PC-3 (cell line): ENCODE data around the gene TRIM44. TPM values are rescaled to one million over a fixed set of nuclear protein-coding genes. Genes with fewer than 3 reads are reported as not detected.

Experiments used
- ATAC-seq: fragments of 200-7000 bp; cut with Tn5 transposase; 2 replicates; pipeline ENCODE4 v1.9.1; 2020; ENCODE audit warnings: mild to moderate bottlenecking, moderate library complexity
- BruUV-seq: library from RNA; stranded (reverse); fragments of 400-500 nt; replicated peaks from 2 replicates; lab custom pipeline; 2021; lab: Mats Ljungman, UMichigan
- CTCF ChIA-PET: fragments of 300-600 bp; sonication (Branson Sonifier 250); formaldehyde crosslinking; loops from one replicate; lab custom pipeline; 2022; ENCODE audit warnings: antibody characterized with exemption; lab: Charles Lee
- POLR2A ChIA-PET: fragments of 300-600 bp; sonication (Branson Sonifier 250); formaldehyde crosslinking; loops from one replicate; lab custom pipeline; 2022; ENCODE audit warnings: antibody characterized with exemption; ENCODE audit not compliant: unreplicated experiment; lab: Charles Lee
- DNase-seq: peaks from one replicate; pipeline ENCODE4 v3.0.0-alpha.2; 2015
- H2AFZ ChIP-seq: fragments of 300-600 bp; sonication (generic); 2 replicates; pipeline ENCODE4 v1.6.0; 2016; ENCODE audit warnings: antibody characterized with exemption, low read length
- H3F3A ChIP-seq: fragments of 300-600 bp; sonication (generic); one replicate; pipeline ENCODE4 v1.6.0; 2017; ENCODE audit warnings: antibody characterized with exemption, low read length, control low read depth, mild to moderate bottlenecking; ENCODE audit not compliant: unreplicated experiment
- H3K27ac ChIP-seq: fragments of 300-600 bp; sonication (generic); 2 replicates; pipeline ENCODE4 v1.5.1; 2016; ENCODE audit warnings: mild to moderate bottlenecking, low read length
- H3K27me3 ChIP-seq: fragments of 300-600 bp; sonication (generic); 2 replicates; pipeline ENCODE4 v1.6.1; 2016; ENCODE audit warnings: low read length, mixed read lengths
- H3K36me3 ChIP-seq: fragments of 300-600 bp; sonication (generic); 2 replicates; pipeline ENCODE4 v1.6.1; 2016; ENCODE audit warnings: low read depth, mixed run types, low read length, mixed read lengths
- H3K4me1 ChIP-seq: fragments of 300-600 bp; sonication (generic); 2 replicates; pipeline ENCODE4 v1.5.1; 2016; ENCODE audit warnings: low read length; ENCODE audit not compliant: insufficient read depth
- H3K4me2 ChIP-seq: fragments of 300-600 bp; sonication (generic); 2 replicates; pipeline ENCODE4 v1.6.0; 2016; ENCODE audit warnings: low read length
- H3K4me3 ChIP-seq: fragments of 300-600 bp; sonication (generic); 2 replicates; pipeline ENCODE4 v1.5.1; 2016; ENCODE audit warnings: mild to moderate bottlenecking, low read length, mixed read lengths
- H3K79me2 ChIP-seq: fragments of 300-600 bp; sonication (generic); 2 replicates; pipeline ENCODE4 v1.6.1; 2017; ENCODE audit warnings: low read length, mixed read lengths
- H3K9ac ChIP-seq: fragments of 300-600 bp; sonication (generic); 2 replicates; pipeline ENCODE4 v1.6.0; 2016; ENCODE audit warnings: mild to moderate bottlenecking, low read length
- H3K9me2 ChIP-seq: fragments of 300-600 bp; sonication (generic); replicated peaks from 2 replicates; pipeline ENCODE4 v1.6.1; 2016; ENCODE audit warnings: mixed run types, low read length, mixed read lengths
- H3K9me3 ChIP-seq: fragments of 300-600 bp; sonication (generic); 2 replicates; pipeline ENCODE4 v1.6.1; 2016; ENCODE audit warnings: low read length, mixed read lengths
- H4K20me1 ChIP-seq: fragments of 300-600 bp; sonication (generic); 2 replicates; pipeline ENCODE4 v1.6.1; 2016; ENCODE audit warnings: low read length, mixed read lengths
- CTCF ChIP-seq: fragments of 300-600 bp; sonication (generic); conservative IDR thresholded peaks from 2 replicates; pipeline ENCODE4 v1.5.1; 2017; ENCODE audit warnings: antibody characterized with exemption, low read depth, mild to moderate bottlenecking, low read length
- EZH2 ChIP-seq: fragments of 300-600 bp; sonication (generic); IDR thresholded peaks from one replicate; pipeline ENCODE4 v1.6.1; 2017; ENCODE audit warnings: antibody characterized with exemption, mild to moderate bottlenecking, low read length; ENCODE audit not compliant: unreplicated experiment
- EZH2phosphoT487 ChIP-seq: fragments of 300-600 bp; sonication (generic); IDR thresholded peaks from 2 replicates; pipeline ENCODE4 v1.6.1; 2018; ENCODE audit warnings: mild to moderate bottlenecking, antibody characterized with exemption, low read length, borderline replicate concordance
- intact Hi-C: fragments of 100-400 bp; cut with micrococcal nuclease; formaldehyde crosslinking; loops from 2 replicates; pipeline ENCODE4 v1.9.0; 2023
- total RNA-seq: library from RNA; depleted of rRNA; stranded (reverse); fragments of >200 nt; gene quantifications from 2 replicates; pipeline ENCODE4 v1.2.3, GENCODE V29; 2014

TRIM44 gene
- total RNA-seq, 1 experiment from 2014 or later, result 14.0 TPM

- Histone ChIP-seq H3K4me3 (no peak overlapping the region), H3K36me3 (no peaks in the 10 kb centered on the region), H3K9ac (no peak overlapping the region), H3K4me1 (no peaks in the 10 kb centered on the region), H3K27ac (no peak overlapping the region), H3F3A (no peaks in the 10 kb centered on the region), H3K9me2 (no peaks in the 10 kb centered on the region), H3K4me2 (no peak overlapping the region), H3K27me3 (no peaks in the 10 kb centered on the region), H4K20me1 (no peaks in the 10 kb centered on the region), H2AFZ (no peak overlapping the region), H3K9me3 (no peaks in the 10 kb centered on the region), H3K79me2 (no peaks in the 10 kb centered on the region)
- DNase-seq (no peak), ATAC-seq (no peak)
- TF ChIP-seq EZH2phosphoT487 (no peak), CTCF (no peak), EZH2 (no peak)
- intact Hi-C loops, result no loop called here
- ChIA-PET CTCF (no interaction called here), POLR2A (no interaction called here)
- no TSS peak for BruUV-seq
Observed at GRCh38 chr11:35855671-35856070, 193.1 kb downstream of the TRIM44 start.

- Histone ChIP-seq H4K20me1 (no peaks in the 10 kb centered on the region), H3K27ac (no peak overlapping the region), H3F3A (no peaks in the 10 kb centered on the region), H3K9me3 (no peaks in the 10 kb centered on the region), H3K4me1 (no peaks in the 10 kb centered on the region), H3K27me3 (no peaks in the 10 kb centered on the region), H3K9me2 (no peaks in the 10 kb centered on the region), H3K4me3 (no peak overlapping the region), H3K9ac (no peak overlapping the region), H2AFZ (no peak overlapping the region), H3K4me2 (no peak overlapping the region), H3K36me3 (no peaks in the 10 kb centered on the region), H3K79me2 (no peaks in the 10 kb centered on the region)
- intact Hi-C loops, result no loop called here
- BruUV-seq, result no TSS peak
- ChIA-PET CTCF (no interaction called here), POLR2A (no interaction called here)
- TF ChIP-seq CTCF (no peak), EZH2phosphoT487 (no peak), EZH2 (no peak)
- no peak for ATAC-seq
- no peak for DNase-seq
Observed at GRCh38 chr11:35856259-35856658, 193.7 kb downstream of the TRIM44 start.

DNA sequence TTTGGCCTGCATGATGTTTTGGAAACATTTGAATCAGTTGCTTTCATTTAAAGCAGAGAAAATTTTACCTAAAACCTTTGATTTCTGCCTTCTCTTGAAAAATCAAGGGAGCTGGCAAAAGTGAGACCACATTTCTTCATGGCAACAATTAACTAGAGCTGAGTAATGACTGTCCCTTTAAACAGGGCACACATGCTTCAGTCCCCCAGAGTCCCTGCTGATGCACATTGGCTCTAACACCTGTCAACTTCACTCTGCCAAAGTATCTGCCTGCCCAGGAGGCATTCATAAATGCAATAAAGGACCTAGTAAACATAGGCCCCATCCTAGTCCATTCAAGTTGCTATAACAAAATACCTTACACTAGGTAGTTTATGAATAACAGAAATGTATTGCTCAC lies 194.2 kb downstream of the TRIM44 start:
- no peak overlapping the region for H3K4me3 ChIP-seq
- H3K36me3 ChIP-seq, result no peaks in the 10 kb centered on the region
- no peak for ATAC-seq
- H2AFZ ChIP-seq, result no peak overlapping the region
- intact Hi-C loops, result no loop called here
- H3F3A ChIP-seq, result no peaks in the 10 kb centered on the region
- H3K4me1 ChIP-seq, result no peaks in the 10 kb centered on the region
- no peaks in the 10 kb centered on the region for H3K9me3 ChIP-seq
- CTCF ChIA-PET, result no interaction called here
- no peak overlapping the region for H3K27ac ChIP-seq
- no TSS peak for BruUV-seq
- POLR2A ChIA-PET, result no interaction called here
- no peaks in the 10 kb centered on the region for H3K27me3 ChIP-seq
- no peaks in the 10 kb centered on the region for H3K9me2 ChIP-seq
- H4K20me1 ChIP-seq, result no peaks in the 10 kb centered on the region
- H3K4me2 ChIP-seq, result no peak overlapping the region
- no peaks in the 10 kb centered on the region for H3K79me2 ChIP-seq
- TF ChIP-seq EZH2phosphoT487 (no peak), EZH2 (no peak), CTCF (no peak)
- no peak for DNase-seq
- H3K9ac ChIP-seq, result no peak overlapping the region
